ENCODE results near the gene CNKSR1.

DNA sequence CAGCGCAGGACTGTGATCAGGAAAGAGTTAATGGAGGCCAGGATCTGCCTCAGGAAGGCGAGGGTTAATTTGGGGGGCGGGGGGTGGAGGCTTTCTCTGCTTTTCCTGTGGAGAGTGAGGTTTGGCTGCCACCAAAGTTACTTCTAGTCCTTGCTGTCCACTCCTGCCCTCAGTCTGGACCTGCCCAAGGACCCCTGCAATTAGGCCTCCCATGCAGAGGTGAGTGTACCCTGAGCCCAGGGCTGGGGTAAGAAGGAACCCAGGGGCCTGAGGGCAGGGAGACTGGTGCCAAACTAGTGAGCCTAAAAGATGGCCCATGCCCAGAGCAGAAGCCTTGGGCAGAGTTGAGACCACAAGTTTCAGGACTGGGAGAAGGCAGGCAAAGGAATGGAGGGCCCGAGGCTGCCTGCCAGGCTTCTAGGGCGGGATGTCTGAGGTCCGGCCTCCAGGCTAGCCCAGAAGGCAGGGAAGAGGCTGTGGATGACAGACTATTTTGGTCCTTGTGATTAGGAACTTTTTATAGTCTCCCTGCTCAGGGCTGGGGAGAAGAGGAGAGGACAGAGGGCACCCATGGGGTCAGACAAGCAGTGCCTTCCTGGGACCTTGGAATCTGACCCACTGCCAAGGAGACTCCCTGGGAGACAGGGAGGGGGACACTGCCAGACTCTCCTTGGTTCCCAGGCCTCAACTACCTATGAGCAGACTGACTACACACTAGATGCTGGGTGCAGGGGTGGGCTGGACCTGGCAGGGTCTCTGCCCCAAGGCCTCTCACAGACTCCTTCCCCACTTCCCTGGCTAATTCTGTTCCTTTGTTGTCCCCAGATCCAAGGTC lies 18.2 kb upstream of the CNKSR1 start, which contains the start of gene FAM110D:
- TF ChIP-seq, protein P1, sequence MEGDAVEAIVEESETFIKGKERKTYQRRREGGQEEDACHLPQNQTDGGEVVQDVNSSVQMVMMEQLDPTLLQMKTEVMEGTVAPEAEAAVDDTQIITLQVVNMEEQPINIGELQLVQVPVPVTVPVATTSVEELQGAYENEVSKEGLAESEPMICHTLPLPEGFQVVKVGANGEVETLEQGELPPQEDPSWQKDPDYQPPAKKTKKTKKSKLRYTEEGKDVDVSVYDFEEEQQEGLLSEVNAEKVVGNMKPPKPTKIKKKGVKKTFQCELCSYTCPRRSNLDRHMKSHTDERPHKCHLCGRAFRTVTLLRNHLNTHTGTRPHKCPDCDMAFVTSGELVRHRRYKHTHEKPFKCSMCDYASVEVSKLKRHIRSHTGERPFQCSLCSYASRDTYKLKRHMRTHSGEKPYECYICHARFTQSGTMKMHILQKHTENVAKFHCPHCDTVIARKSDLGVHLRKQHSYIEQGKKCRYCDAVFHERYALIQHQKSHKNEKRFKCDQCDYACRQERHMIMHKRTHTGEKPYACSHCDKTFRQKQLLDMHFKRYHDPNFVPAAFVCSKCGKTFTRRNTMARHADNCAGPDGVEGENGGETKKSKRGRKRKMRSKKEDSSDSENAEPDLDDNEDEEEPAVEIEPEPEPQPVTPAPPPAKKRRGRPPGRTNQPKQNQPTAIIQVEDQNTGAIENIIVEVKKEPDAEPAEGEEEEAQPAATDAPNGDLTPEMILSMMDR (conservative IDR thresholded peaks at IDR 0.05; ENCODE audit: low read depth, low read length), result no peak
- TF ChIP-seq POLR2A (IDR thresholded peaks at IDR 0.05; ENCODE audit: low read depth, low read length), result no peak
- no peak for TF ChIP-seq MAFK (IDR thresholded peaks at IDR 0.05; ENCODE audit: low read depth, low read length)
- no peak for TF ChIP-seq CEBPB (IDR thresholded peaks at IDR 0.05; ENCODE audit: low read depth, low read length)
- TF ChIP-seq RCOR1 (IDR thresholded peaks at IDR 0.05; ENCODE audit: insufficient replicate concordance, low read length), result no peak
- TF ChIP-seq, protein P2, sequence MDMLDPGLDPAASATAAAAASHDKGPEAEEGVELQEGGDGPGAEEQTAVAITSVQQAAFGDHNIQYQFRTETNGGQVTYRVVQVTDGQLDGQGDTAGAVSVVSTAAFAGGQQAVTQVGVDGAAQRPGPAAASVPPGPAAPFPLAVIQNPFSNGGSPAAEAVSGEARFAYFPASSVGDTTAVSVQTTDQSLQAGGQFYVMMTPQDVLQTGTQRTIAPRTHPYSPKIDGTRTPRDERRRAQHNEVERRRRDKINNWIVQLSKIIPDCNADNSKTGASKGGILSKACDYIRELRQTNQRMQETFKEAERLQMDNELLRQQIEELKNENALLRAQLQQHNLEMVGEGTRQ (IDR thresholded peaks at IDR 0.05; ENCODE audit: low read depth, low read length), result no peak
- TF ChIP-seq RAD21 (IDR thresholded peaks at IDR 0.05; ENCODE audit: low read length), result no peak
- no peak for TF ChIP-seq NFE2L2 (IDR thresholded peaks at IDR 0.05; ENCODE audit: low read depth, low read length)
- no peak for TF ChIP-seq SMC3 (IDR thresholded peaks at IDR 0.05; ENCODE audit: low read depth, low read length)
- no peak for TF ChIP-seq MXI1 (IDR thresholded peaks at IDR 0.05; ENCODE audit: borderline replicate concordance, low read depth, low read length)
- no peak for TF ChIP-seq BHLHE40 (IDR thresholded peaks at IDR 0.05; ENCODE audit: low read depth, low read length)
- no peak for TF ChIP-seq MAZ (IDR thresholded peaks at IDR 0.05; ENCODE audit: borderline replicate concordance, low read depth, low read length)

Measured in IMR-90 (cell line).